GM21576 (cell line): ENCODE results near the gene RAB15.

Experiments used
- ATAC-seq: cut with Tn5 transposase; IDR thresholded peaks from one replicate; pipeline ENCODE4 v1.9.1; 2021; ENCODE audit warnings: mild to moderate bottlenecking, moderate library complexity; ENCODE audit not compliant: unreplicated experiment

RAB15 gene

DNA sequence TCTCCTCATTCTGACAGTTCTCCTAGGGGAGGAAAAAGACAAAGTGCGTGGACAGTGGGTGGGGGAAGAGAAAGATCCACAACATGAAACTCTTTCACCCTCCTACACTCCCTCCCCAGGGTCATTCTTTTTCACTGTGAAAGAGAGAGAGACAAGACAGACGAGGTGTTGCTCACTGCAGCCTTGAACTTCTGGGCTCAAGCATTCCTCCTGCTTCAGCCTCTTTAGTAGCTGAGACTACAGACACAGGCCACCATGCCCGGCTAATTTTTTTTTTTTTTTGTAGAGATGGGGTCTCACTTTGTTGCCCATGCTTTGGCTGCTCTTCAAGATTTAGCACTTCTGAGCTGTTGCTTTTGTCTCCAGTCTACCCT lies 32.3 kb downstream of the RAB15 start:
- ATAC-seq: no peak

DNA sequence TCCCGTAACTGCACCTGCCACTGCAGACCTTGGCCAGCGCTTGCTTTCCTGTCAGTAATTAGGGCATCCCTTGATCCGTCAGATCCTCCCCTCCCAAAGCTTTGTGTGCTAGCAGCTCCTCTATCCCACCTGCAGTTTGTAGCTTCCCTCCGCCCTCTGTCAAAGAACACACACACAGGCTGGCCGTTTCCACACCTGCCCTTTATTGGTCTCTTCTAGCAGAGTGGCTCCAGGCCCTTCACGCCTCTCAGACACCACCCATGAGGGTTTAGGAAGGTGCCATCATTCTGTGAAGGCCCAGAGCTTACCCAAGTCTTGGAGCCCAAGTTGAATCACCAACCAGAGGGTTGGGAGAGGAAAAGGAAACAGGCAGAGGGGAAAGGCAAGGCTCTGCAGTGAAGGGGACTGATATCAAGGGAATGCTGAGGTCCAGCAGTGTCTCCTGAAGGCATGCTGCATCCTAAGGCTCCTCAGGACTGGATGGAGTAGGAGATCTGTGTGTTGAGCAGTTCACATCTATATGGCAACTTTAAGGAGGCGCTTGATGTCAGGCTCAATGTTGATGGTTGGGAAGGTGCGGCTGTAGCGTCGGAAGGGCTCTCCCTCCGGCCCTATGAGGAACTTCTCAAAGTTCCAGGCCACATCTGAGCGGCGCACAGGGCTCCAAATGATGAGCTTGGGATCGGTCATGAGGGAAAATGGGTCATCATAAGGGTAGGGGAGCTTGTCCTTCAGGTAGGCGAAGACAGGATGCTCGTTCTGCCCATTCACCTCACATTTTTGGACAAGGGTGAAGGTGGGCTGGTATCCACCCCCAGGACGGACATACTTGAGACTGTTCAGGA lies 32.9 kb downstream of the RAB15 start:
- no peak for ATAC-seq

GRCh38 chr14:64937821-64938193 lies 34.3 kb downstream of the RAB15 start:
- ATAC-seq: no peak

GRCh38 chr14:64937171-64937820 lies 34.8 kb downstream of the RAB15 start:
- ATAC-seq: no peak

DNA sequence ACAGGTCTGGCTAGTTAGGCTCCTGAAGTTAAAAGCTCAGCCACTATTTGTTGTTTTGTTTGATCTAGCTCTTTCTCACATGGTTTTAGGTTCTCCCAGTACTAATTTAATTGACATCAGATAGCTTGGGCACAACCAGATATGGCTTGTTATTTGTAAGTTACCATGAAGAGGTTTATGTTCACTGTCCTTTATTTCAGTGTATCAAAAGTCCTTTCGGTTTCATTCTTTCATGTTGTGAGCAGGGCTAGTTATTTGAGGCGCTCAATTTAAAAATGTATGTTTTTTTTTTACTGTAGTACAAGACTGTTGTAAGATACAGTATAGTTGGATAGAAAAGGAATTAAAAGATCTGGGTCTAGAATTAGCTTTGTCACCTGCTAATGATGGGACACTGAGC lies 36.6 kb downstream of the RAB15 start:
- no peak for ATAC-seq

DNA sequence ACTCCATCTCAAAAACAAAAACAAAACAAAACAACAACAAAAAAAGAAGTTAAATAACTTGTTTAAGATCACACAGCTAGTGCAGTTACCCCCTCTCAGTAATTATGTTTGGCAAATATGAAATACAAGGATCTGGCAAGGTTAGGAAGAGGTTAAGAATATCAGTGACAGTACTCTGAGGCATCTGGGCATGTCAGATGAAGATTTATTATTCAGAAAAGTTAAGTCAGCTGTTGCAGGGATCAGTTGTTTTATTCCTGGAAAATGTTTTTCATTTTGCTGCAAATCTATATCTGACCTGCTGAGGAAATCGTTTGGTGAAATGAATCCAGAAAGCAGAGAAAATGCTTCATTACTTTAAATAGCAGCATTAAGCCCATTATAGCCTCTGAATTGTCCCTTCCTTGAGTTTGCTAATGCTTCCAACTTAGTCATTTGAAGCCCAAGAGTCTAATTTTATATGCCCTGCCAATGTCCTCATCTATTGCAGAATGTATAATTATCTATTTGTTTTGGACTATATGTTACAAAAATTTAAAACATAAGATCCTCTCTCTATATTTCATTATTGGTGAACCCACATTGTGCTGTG lies 37.7 kb downstream of the RAB15 start:
- no peak for ATAC-seq

GRCh38 chr14:64932231-64932630 lies 39.9 kb downstream of the RAB15 start:
- ATAC-seq: no peak

DNA sequence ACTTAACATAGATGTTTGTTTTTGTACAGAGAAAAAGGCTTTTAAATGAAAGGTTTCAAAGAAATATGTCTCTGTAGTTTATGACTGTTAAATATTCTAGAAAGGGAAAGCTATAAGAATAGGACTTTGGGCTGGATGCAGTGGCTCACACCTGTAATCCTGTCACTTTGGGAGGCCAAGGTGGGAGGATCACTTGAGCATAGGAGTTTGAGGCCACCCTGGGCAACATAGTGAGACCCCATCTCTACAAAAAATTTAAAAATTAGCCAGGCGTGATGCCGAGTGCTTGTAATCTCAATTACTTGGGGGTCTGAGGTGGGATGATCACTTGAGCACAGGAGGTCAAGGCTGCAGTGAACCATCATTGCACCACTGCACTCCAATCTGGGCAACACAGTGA lies 41.0 kb downstream of the RAB15 start:
- ATAC-seq: no peak

DNA sequence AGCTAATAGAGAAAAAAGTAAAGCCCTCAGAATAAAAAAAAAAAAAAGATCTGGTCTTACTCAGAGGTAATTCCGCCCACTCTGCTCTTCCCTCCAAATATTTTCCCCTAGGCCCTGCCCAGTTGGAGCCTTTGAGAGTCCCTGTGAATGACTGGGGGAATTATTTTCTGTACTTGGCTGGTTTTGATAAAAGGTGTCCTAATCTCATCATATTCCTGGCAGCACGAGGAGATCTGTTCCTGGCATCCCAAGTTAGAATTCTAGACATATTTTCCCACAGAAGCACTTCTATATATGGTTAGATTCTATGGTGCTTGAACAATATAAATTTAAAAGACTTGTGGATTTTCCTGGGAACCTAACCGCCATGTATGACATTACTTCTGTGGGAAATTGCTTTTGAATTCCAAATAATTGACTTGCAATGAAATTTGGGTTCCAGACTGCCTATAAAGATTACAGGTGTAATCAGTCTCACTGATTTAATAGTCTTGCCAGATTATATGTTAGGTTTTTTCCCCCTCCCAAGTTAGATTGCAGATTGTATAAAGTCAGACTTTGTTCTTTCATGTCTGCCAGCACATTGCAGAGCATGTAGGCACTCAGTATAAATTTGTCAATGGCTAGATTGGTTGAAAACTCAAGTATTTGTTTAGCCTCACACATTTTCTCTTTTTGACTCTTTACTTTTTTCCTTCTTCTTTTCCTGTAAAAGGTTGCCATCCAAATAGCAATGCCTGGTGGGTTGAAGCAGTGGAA lies 41.9 kb downstream of the RAB15 start:
- ATAC-seq: no peak

DNA sequence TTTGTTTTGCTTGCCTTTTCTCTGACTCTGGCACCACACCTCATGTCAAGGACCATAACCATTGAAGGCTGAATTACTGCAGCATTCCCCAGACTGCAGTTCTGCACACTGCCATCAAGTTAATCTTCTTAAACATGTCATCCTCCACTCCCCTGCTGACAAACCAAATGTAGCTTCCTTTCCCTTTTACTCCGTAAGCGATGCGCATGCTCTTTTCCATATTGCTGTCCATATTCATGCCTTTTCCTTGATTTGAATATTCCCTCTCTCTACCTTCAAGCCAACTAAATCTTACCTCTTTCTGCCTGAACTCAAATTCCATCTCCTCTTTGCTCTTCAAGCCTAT lies 43.1 kb downstream of the RAB15 start:
- ATAC-seq: no peak

DNA sequence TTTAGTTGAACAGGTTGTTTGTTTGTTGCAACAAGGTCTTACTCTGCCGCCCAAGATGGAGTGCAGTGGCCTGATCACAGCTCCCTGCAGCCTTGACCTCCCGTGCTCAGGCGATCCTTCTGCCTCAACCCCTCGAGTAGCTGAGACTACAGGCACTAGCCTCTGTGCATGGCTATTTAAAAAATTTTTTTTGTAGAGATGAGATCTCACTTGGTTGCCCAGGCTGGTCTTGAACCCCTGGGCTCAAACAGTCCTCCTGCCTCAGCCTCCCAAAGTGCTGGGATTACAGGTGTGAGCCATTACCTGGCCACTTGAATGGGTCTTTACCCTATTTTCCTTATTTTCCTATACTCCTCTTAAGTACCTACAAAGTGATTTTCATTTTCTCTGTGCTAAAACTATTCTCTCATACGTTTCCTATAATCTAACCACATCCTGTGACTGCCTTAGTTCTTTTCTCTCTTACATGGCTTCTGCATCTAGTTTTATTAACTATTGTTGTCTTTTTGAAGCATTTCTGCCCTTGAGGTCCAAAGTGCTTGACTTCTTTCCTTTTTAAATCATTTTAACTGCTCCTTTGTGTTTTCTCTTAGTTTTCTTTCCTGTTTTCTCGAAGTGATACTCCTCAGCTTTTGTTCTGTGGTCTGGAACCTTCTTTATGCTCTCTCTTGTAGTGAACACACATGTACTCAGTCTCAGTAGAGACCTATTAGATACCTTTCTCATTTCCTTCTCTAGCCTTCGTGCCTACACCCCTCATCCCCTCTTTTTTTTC lies 43.7 kb downstream of the RAB15 start:
- ATAC-seq: peak; percentile 75

GRCh38 chr14:64927031-64927430 lies 45.1 kb downstream of the RAB15 start:
- no peak for ATAC-seq

DNA sequence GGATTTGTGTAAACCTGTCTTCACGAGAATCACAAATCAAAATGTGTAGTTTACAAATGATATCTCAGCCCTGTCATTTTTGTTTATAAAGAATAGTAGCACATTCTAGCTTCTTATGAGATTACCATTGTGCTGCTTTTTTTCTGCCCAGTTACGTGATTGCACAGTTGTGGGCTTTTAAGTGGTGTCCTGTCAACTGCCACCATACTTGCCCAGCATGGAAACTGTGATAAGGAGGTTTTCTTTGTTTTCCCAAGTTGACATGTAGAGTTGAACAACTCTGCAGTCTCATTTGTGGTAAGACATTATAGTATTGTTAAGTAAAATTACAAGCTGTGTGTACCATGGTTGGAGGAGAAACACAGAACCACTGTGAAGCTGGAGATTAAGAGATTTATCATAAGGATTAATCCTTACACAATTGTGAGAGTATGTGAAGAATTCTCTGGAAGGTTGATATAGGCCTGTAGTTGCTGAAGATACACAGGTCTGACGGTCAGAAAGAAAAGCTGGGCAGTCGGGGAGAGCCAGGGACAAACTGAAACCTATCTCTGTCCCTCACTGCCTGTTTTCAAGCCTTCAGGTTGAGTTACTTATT lies 45.6 kb downstream of the RAB15 start:
- no peak for ATAC-seq

DNA sequence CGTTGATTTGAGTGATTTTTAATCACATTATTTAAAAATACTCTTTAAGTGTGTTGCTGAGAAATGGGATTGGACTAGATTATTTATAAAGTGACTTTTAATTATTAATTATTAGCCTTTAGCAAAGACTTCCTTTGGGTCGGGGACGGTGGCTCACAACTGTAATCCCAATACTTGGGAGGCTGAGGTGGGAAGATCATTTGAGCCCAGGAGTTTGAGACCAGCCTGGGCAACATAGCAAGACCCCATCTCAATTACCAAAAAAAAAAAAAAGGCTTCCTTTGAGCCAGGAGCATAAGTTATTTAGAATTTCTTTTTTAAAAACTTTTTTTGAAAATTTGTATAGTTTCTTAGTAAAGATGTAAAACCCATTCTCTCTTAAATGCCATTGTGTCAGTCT lies 49.1 kb downstream of the RAB15 start:
- ATAC-seq: no peak

DNA sequence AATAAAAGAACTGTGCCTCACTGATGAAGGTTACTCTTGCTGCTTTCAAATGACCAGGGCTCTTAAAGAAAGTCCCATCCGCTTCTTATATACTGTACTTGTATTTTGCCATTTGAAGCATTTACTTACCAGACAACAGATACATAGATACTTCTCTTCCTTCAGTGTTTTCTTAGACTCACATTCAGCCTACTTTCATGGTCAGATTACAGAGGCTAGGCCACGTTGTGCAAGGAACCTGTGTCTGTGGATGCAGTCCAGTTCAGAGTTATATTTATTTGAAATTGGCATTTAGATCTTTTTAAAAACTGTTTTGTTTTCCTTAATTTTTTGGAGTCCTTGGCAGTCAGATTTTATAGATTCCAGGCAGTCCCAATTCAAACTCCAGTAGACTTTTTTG lies 51.7 kb downstream of the RAB15 start:
- no peak for ATAC-seq

GRCh38 chr14:64919618-64920017 lies 52.5 kb downstream of the RAB15 start:
- ATAC-seq: no peak

DNA sequence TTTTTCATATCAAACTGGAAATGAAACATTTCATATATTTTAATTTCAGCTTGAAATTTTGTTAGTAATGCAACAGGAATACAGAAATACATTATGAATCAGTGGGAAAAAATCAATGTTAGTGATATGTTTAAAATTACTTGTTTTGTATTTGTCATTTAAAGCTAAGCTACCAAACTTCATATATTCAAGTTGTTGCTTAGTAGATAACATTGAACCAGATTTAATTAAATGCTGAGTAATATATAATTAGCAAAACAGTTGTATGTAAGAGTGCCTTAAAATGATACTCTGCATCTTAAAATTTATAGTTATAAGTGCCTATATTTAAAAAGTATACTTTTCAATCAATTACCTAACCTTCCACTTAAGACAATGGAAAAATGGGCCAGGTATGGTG lies 52.9 kb downstream of the RAB15 start:
- ATAC-seq: no peak

DNA sequence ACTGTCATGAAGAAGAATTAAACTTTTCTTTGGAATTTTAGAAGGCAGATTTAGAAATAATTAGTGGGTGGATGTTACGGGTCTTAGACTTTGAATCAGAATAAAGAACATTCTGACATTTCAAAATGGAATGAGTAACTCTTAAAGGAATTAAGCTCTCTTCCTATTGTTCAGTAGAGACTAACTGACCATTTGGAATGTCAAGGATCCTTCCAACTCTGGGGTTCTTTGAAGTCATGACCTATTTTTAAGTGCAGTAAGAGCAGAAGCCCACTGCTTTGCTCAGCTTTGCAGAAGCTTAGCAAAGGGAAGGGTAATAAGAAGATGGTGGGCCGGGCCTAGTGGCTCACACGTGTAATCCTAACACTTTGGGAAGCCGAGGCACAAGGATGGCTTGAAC lies 53.9 kb downstream of the RAB15 start:
- no peak for ATAC-seq

DNA sequence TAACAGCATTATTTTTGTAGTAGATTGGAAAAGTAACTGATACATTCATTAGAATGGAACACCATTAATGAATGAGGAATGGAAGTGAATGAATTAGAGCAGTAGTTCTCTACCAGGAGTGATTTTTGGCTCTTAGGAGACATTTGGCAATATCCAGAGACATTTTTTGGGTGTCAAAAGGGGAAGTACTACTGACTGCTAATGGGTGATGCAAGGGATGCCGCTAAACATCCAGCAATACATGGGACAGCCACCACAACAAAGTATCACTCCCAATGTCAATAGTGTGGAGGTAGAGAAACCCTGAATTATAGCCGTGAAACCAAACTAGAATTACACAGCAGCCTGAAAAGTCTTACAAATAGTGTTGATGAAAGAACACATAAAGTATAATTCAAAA lies 56.3 kb downstream of the RAB15 start:
- no peak for ATAC-seq

GRCh38 chr14:64915029-64915424 lies 57.1 kb downstream of the RAB15 start:
- ATAC-seq: no peak
